Liver (tissue), 9 donors: ENCODE data around the gene C14orf93. TPM values are rescaled to one million over a fixed set of nuclear protein-coding genes. Genes with fewer than 3 reads are reported as not detected.

Source experiments
- DNase-seq: peaks from one replicate; pipeline ENCODE4 v3.0.0-alpha.2; 2017; ENCODE audit warnings: low spot score
- H3K27ac ChIP-seq, 2 donors: one replicate each; pipeline ENCODE4 v1.7.0; 2013; ENCODE audit warnings: inconsistent platforms in 2 of 2, low read length in 2 of 2, control low read depth in 1 of 2, low read depth in 1 of 2, mild to moderate bottlenecking in 1 of 2
- H3K27me3 ChIP-seq, 4 donors: one replicate each; pipeline versions ENCODE4 v1.6.1 to v1.7.0; 2013; ENCODE audit warnings: low read length in 3 of 4, inconsistent platforms in 1 of 4, mild to moderate bottlenecking in 1 of 4, moderate library complexity in 1 of 4; ENCODE audit not compliant: control insufficient read depth in 4 of 4, insufficient read depth in 4 of 4
- H3K36me3 ChIP-seq, 4 donors: one replicate each; pipeline versions ENCODE4 v1.6.1 to v1.7.0; 2013; ENCODE audit warnings: low read length in 3 of 4, mild to moderate bottlenecking in 3 of 4, low read depth in 1 of 4, moderate library complexity in 1 of 4; ENCODE audit not compliant: control insufficient read depth in 4 of 4, insufficient read depth in 3 of 4
- H3K4me1 ChIP-seq, 4 donors: one replicate each; pipeline versions ENCODE4 v1.6.1 to v1.7.0; 2013; ENCODE audit warnings: low read length in 3 of 4, mild to moderate bottlenecking in 3 of 4, moderate library complexity in 1 of 4; ENCODE audit not compliant: control insufficient read depth in 4 of 4, insufficient read depth in 4 of 4
- H3K4me3 ChIP-seq, 3 donors: one replicate each; pipeline versions ENCODE4 v1.6.1 to v1.7.0; 2013; ENCODE audit warnings: low read length in 3 of 3, control low read depth in 1 of 3, low read depth in 1 of 3, mild to moderate bottlenecking in 1 of 3
- H3K9ac ChIP-seq, 2 donors: one replicate each; pipeline ENCODE4 v1.7.0; 2013; ENCODE audit warnings: low read length in 2 of 2, mild to moderate bottlenecking in 2 of 2, moderate library complexity in 2 of 2, control low read depth in 1 of 2, low read depth in 1 of 2
- H3K9me3 ChIP-seq, 4 donors: one replicate each; pipeline versions ENCODE4 v1.6.1 to v1.7.0; 2013; ENCODE audit warnings: low read length in 3 of 4; ENCODE audit not compliant: control insufficient read depth in 4 of 4
- EGR1 ChIP-seq, 2 donors: IDR thresholded peaks; 2 replicates each; pipeline ENCODE4 v1.6.1; 2016 to 2018; ENCODE audit warnings: antibody characterized with exemption in 2 of 2, low read depth in 2 of 2
- FOXA2 ChIP-seq: IDR thresholded peaks from 2 replicates; pipeline ENCODE4 v1.6.1; 2016; ENCODE audit warnings: antibody characterized with exemption
- GABPA ChIP-seq, 2 donors: IDR thresholded peaks in 1 of 2; conservative IDR thresholded peaks in 1 of 2; 2 replicates each; pipeline ENCODE4 v1.6.1; 2016; ENCODE audit warnings: antibody characterized with exemption in 2 of 2, mild to moderate bottlenecking in 1 of 2, moderate library complexity in 1 of 2
- HNF4G ChIP-seq: IDR thresholded peaks from 2 replicates; pipeline ENCODE4 v1.6.1; 2016; ENCODE audit warnings: antibody characterized with exemption
- NR2F2 ChIP-seq: IDR thresholded peaks from 2 replicates; pipeline ENCODE4 v1.6.1; 2016; ENCODE audit warnings: antibody characterized with exemption
- RAD21 ChIP-seq, 2 donors: IDR thresholded peaks; 2 replicates each; pipeline ENCODE4 v1.6.1; 2016; ENCODE audit warnings: antibody characterized with exemption in 2 of 2, mild to moderate bottlenecking in 2 of 2
- RXRA ChIP-seq, 2 donors: IDR thresholded peaks; 2 replicates each; pipeline ENCODE4 v1.6.1; 2017 to 2018; ENCODE audit warnings: antibody characterized with exemption in 2 of 2, mild to moderate bottlenecking in 1 of 2
- YY1 ChIP-seq: IDR thresholded peaks from 2 replicates; pipeline ENCODE4 v1.6.1; 2016; ENCODE audit warnings: antibody characterized with exemption, mild to moderate bottlenecking
- WGBS: extraction: QIAGEN DNeasy Blood & Tissue Kit; methylation state at CpG from one replicate; pipeline ENCODE4 v1.1.7; 2013; 5-methylcytosine and 5-hydroxymethylcytosine counted together
- polyA plus RNA-seq, 2 donors: library from polyadenylated mRNA; stranded (reverse) in 1 of 2; unstranded in 1 of 2; fragments of 200-250 nt in 1 of 2; fragments of >200 nt in 1 of 2; fragmentation: Nextera tagmentation in 1 of 2; extraction: Ambion mirVana in 1 of 2; gene quantifications; one replicate each; pipeline versions ENCODE4 v1.2.1 to v1.2.3, GENCODE V29; 2013 to 2015
- total RNA-seq, 2 donors: library from RNA; depleted of rRNA; stranded (reverse); fragments of >200 nt; gene quantifications; one replicate each; pipeline ENCODE4 v1.2.3, GENCODE V29; 2014
- TF ChIP-seq, protein P1 (sequence below): fragments of 150-350 bp; IDR thresholded peaks from 2 replicates; pipeline ENCODE4 v1.5.1; 2017; ENCODE audit warnings: improper control_type of control experiment, low read depth, low read length; ENCODE audit not compliant: missing input control
- TF ChIP-seq, protein P2 (sequence below): IDR thresholded peaks from 2 replicates; pipeline ENCODE4 v1.6.1; 2016; ENCODE audit warnings: antibody characterized with exemption, mild to moderate bottlenecking
- donor health status: healthy.
- donor health status: healthy.
- donor health status: healthy.
- donor health status: healthy.
- donor health status: healthy.

Gene C14orf93
- total and polyA plus RNA-seq, 4 donors, result 2.1 to 7.1 (median 3.4) TPM

DNA sequence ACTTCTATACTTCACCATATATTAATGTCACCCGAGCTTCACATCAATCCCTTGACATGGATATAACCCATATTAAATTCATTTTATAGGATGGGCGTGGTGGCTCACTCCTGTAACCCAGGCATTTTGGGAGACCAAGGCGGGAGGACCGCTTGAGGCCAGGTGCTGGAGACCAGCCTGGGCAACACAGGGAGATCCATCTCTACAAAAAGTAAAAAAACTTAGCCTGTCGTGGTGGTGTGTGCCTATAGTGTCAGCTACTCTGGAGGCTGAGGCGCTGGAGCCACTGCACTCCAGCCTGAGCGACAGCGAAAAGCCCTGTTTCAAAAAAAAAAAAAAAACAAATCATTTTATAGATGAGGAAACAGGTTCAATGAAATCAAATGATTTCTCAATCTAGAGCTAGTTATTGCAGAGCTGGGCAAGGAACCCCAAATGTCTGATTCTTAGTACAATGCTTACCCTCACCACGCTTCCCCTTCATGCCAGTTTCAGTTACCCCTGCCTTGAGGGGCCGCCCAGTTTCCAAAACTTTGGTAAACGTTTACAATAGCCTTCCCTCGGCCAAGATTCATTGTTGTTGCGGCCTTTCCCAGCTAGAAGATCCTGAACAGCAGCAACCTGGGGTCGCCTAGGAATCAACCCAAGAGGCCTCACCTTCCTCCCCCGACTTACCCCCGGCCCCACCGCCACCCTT is 24.0 kb upstream of the C14orf93 start:
- WGBS, result 41% methylated on average over 17 of the region's 17 CpGs
- peak overlapping the region; percentile 78 to 91 (median 83) for H3K4me3 ChIP-seq
- H3K27me3 ChIP-seq, result no peaks in the 10 kb centered on the region
- H3K4me1 ChIP-seq, result peaks cover 5 to 12% (median 8%) of the 10 kb centered on the region in 4 donors
- peak overlapping the region; percentile 91 to 95 for H3K27ac ChIP-seq
- no peak for DNase-seq
- peaks cover 6 to 19% (median 16%) of the 10 kb centered on the region in 4 donors for H3K36me3 ChIP-seq
- no peak for TF ChIP-seq RXRA (IDR thresholded peaks at IDR 0.05)
- no peak for TF ChIP-seq FOXA2
- TF ChIP-seq EGR1 (IDR thresholded peaks at IDR 0.05; ENCODE audit: low read depth in 2 of 2), result no peak
- TF ChIP-seq HNF4G, result no peak
- TF ChIP-seq GABPA (IDR thresholded peaks at IDR 0.05 in 1 of 2, conservative IDR thresholded peaks at IDR 0.05 in 1 of 2), result no peak
- TF ChIP-seq, protein P1, sequence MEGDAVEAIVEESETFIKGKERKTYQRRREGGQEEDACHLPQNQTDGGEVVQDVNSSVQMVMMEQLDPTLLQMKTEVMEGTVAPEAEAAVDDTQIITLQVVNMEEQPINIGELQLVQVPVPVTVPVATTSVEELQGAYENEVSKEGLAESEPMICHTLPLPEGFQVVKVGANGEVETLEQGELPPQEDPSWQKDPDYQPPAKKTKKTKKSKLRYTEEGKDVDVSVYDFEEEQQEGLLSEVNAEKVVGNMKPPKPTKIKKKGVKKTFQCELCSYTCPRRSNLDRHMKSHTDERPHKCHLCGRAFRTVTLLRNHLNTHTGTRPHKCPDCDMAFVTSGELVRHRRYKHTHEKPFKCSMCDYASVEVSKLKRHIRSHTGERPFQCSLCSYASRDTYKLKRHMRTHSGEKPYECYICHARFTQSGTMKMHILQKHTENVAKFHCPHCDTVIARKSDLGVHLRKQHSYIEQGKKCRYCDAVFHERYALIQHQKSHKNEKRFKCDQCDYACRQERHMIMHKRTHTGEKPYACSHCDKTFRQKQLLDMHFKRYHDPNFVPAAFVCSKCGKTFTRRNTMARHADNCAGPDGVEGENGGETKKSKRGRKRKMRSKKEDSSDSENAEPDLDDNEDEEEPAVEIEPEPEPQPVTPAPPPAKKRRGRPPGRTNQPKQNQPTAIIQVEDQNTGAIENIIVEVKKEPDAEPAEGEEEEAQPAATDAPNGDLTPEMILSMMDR, result no peak
- peak overlapping the region; percentile 81 to 94 for H3K9ac ChIP-seq
- no peaks in the 10 kb centered on the region for H3K9me3 ChIP-seq

DNA sequence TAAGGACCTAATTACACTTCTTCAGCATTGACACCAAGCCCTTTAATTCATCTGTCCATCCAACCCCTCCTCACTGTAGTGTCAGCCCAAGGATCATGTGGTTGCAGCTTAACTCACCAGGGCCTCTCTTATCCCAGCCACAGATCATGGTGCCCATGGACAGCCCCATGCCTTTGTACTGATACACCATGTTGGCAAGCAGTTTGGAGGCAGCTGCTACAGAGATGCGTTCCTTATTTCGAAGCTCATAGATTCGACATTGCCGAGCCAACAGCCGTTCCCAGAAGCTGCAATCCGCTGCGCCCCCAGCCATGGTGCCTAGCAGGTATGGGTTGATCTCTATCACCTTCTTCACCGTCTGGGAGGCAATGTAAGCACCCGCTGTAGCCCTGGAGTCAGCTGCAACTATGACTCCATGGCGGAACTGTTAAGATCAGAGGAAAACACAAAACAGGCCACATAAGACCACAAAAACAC is 23.3 kb upstream of the C14orf93 start:
- Histone ChIP-seq H3K9ac (no peak overlapping the region), H3K9me3 (no peaks in the 10 kb centered on the region), H3K36me3 (peaks cover 6 to 22% (median 19%) of the 10 kb centered on the region in 4 donors), H3K4me3 (no peak overlapping the region), H3K4me1 (peaks cover 5 to 13% (median 9%) of the 10 kb centered on the region in 4 donors), H3K27me3 (no peaks in the 10 kb centered on the region), H3K27ac (no peak overlapping the region)
- DNase-seq, result peak; percentile 32
- TF ChIP-seq, protein P2, sequence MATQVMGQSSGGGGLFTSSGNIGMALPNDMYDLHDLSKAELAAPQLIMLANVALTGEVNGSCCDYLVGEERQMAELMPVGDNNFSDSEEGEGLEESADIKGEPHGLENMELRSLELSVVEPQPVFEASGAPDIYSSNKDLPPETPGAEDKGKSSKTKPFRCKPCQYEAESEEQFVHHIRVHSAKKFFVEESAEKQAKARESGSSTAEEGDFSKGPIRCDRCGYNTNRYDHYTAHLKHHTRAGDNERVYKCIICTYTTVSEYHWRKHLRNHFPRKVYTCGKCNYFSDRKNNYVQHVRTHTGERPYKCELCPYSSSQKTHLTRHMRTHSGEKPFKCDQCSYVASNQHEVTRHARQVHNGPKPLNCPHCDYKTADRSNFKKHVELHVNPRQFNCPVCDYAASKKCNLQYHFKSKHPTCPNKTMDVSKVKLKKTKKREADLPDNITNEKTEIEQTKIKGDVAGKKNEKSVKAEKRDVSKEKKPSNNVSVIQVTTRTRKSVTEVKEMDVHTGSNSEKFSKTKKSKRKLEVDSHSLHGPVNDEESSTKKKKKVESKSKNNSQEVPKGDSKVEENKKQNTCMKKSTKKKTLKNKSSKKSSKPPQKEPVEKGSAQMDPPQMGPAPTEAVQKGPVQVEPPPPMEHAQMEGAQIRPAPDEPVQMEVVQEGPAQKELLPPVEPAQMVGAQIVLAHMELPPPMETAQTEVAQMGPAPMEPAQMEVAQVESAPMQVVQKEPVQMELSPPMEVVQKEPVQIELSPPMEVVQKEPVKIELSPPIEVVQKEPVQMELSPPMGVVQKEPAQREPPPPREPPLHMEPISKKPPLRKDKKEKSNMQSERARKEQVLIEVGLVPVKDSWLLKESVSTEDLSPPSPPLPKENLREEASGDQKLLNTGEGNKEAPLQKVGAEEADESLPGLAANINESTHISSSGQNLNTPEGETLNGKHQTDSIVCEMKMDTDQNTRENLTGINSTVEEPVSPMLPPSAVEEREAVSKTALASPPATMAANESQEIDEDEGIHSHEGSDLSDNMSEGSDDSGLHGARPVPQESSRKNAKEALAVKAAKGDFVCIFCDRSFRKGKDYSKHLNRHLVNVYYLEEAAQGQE, result no peak
- no peak for TF ChIP-seq YY1
- TF ChIP-seq RAD21 (IDR thresholded peaks at IDR 0.05), result no peak
- TF ChIP-seq FOXA2, result no peak
- no peak for TF ChIP-seq NR2F2
- WGBS, result 94% methylated on average over 10 of the region's 10 CpGs

DNA sequence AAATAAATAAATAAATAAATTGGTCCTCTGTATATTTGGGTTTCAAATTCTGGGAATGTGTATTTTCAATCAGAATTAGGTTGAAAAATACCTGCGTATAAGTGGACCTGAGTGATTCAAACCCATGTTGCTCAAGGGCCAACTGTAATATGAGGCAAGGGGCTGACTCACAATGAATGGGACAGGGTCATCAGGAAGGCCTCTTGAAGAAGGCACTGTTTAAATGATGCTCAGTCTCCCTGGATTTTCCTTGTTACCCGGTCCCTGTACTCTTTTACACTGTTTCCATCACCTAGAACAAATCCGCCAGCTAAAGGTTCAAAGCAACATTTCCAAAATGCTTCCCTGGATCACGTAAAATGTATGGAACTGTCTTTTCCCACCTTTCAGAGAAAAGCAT is 21.0 kb upstream of the C14orf93 start:
- Histone ChIP-seq H3K4me3 (no peak overlapping the region), H3K27me3 (no peaks in the 10 kb centered on the region), H3K36me3 (peaks cover 11 to 33% (median 21%) of the 10 kb centered on the region in 4 donors), H3K27ac (no peak overlapping the region), H3K9ac (no peak overlapping the region), H3K9me3 (no peaks in the 10 kb centered on the region), H3K4me1 (peaks cover 5 to 13% (median 9%) of the 10 kb centered on the region in 4 donors)
- no peak for DNase-seq
- no peak for TF ChIP-seq RAD21 (IDR thresholded peaks at IDR 0.05)
- TF ChIP-seq GABPA (IDR thresholded peaks at IDR 0.05 in 1 of 2, conservative IDR thresholded peaks at IDR 0.05 in 1 of 2), result no peak
- WGBS, result 98% methylated on average over 4 of the region's 4 CpGs
